CD14-positive monocyte (primary cell): ENCODE measurements around the gene TLK2. TPM values are rescaled to one million over a fixed set of nuclear protein-coding genes. Genes with fewer than 3 reads are reported as not detected.
A peak's percentile ranks its signal among the peaks of the same experiment; 100 is the strongest.
"Not testable (repeated sequence)": the region's sequence is repeated elsewhere in the genome, so short reads cannot be mapped to it uniquely, and the experiment has no call there.

Experiments
- DNase-seq, 3 donors: peaks; one replicate each; pipeline ENCODE4 v3.0.0-alpha.2; 2011 to 2022
- H2AFZ ChIP-seq: 2 replicates; pipeline ENCODE4 v1.6.0; 2012; ENCODE audit warnings: mild to moderate bottlenecking, low read depth, low read length, inconsistent platforms; ENCODE audit not compliant: insufficient read depth, poor library complexity, severe bottlenecking
- H3K27ac ChIP-seq, 2 donors: 1 replicate in 1 of 2; 2 replicates in 1 of 2; pipeline ENCODE4 v1.5.1; 2012 to 2013; ENCODE audit warnings: low read length in 2 of 2, control low read depth in 1 of 2, inconsistent platforms in 1 of 2, low read depth in 1 of 2, mild to moderate bottlenecking in 1 of 2
- H3K27me3 ChIP-seq, 2 donors: one replicate each; pipeline versions ENCODE4 v1.6.0 to v1.6.1; 2011 to 2013; ENCODE audit warnings: low read length in 2 of 2; ENCODE audit not compliant: control insufficient read depth in 2 of 2, insufficient read depth in 2 of 2
- H3K36me3 ChIP-seq, 2 donors: replicated peaks in 1 of 2; 1 replicate in 1 of 2; 2 replicates in 1 of 2; pipeline versions ENCODE4 v1.5.1 to v1.6.1; 2012 to 2013; ENCODE audit warnings: low read length in 2 of 2, control low read depth in 1 of 2, inconsistent platforms in 1 of 2, mild to moderate bottlenecking in 1 of 2; ENCODE audit not compliant: insufficient read depth in 2 of 2, control insufficient read depth in 1 of 2
- H3K4me1 ChIP-seq, 2 donors: 1 replicate in 1 of 2; 2 replicates in 1 of 2; pipeline versions ENCODE4 v1.5.1 to v1.6.1; 2012 to 2013; ENCODE audit warnings: low read length in 2 of 2, control low read depth in 1 of 2, inconsistent platforms in 1 of 2, mild to moderate bottlenecking in 1 of 2, moderate library complexity in 1 of 2; ENCODE audit not compliant: insufficient read depth in 2 of 2, control insufficient read depth in 1 of 2
- H3K4me2 ChIP-seq: replicated peaks from 2 replicates; pipeline ENCODE3; 2012; ENCODE audit warnings: low read length, moderate library complexity, mild to moderate bottlenecking; ENCODE audit not compliant: poor library complexity, severe bottlenecking; ENCODE audit errors: extremely low read depth
- H3K4me3 ChIP-seq, 3 experiments: fragments of 200-600 bp in 1 of 3; sonication (generic) in 1 of 3; replicated peaks in 1 of 3; 1 replicate in 2 of 3; 2 replicates in 1 of 3; pipeline ENCODE4 v1.5.1; 2011 to 2013; ENCODE audit warnings: low read length in 3 of 3, mild to moderate bottlenecking in 3 of 3, control low read depth in 2 of 3, low read depth in 2 of 3, inconsistent platforms in 1 of 3, moderate library complexity in 1 of 3
- H3K79me2 ChIP-seq: 2 replicates; pipeline ENCODE4 v1.6.0; 2012; ENCODE audit warnings: mild to moderate bottlenecking, control low read depth, inconsistent platforms, low read length, moderate library complexity; ENCODE audit not compliant: insufficient read depth
- H3K9ac ChIP-seq: 2 replicates; pipeline ENCODE4 v1.6.0; 2017; ENCODE audit warnings: low read length, mild to moderate bottlenecking; ENCODE audit not compliant: insufficient read depth, poor library complexity, severe bottlenecking
- H3K9me3 ChIP-seq, 2 donors: replicated peaks in 1 of 2; 1 replicate in 1 of 2; 2 replicates in 1 of 2; pipeline versions ENCODE4 v1.5.1 to v1.6.1; 2012 to 2013; ENCODE audit warnings: low read length in 2 of 2, control low read depth in 1 of 2; ENCODE audit not compliant: control insufficient read depth in 1 of 2, insufficient read depth in 1 of 2
- H4K20me1 ChIP-seq: 2 replicates; pipeline ENCODE4 v1.6.0; 2012; ENCODE audit warnings: mild to moderate bottlenecking, low read length, control low read depth, moderate library complexity; ENCODE audit not compliant: insufficient read depth
- H3K27ac Mint-ChIP-seq, 7 donors: one replicate each; pipeline ENCODE4 v1.8.0; 2020; ENCODE audit warnings: mild to moderate bottlenecking in 7 of 7, mixed read lengths in 7 of 7, moderate library complexity in 6 of 7, inconsistent platforms in 2 of 7
- H3K27me3 Mint-ChIP-seq, 3 donors: one replicate each; pipeline ENCODE4 v1.8.0; 2021 to 2022; ENCODE audit warnings: low read depth in 3 of 3, mild to moderate bottlenecking in 3 of 3, mixed read lengths in 3 of 3, moderate library complexity in 3 of 3, inconsistent platforms in 1 of 3
- H3K36me3 Mint-ChIP-seq, 2 donors: one replicate each; pipeline ENCODE4 v1.8.0; 2020; ENCODE audit warnings: mixed read lengths in 2 of 2, inconsistent platforms in 1 of 2, mild to moderate bottlenecking in 1 of 2
- H3K4me1 Mint-ChIP-seq: one replicate; pipeline ENCODE4 v1.8.0; 2020; ENCODE audit warnings: mild to moderate bottlenecking, mixed read lengths
- H3K4me3 Mint-ChIP-seq, 2 donors: one replicate each; pipeline ENCODE4 v1.8.0; 2020; ENCODE audit warnings: mild to moderate bottlenecking in 2 of 2, mixed read lengths in 2 of 2, moderate library complexity in 1 of 2
- H3K9me3 Mint-ChIP-seq, 7 donors: one replicate each; pipeline ENCODE4 v1.8.0; 2020 to 2022; ENCODE audit warnings: mixed read lengths in 7 of 7, mild to moderate bottlenecking in 6 of 7, moderate library complexity in 6 of 7, inconsistent platforms in 2 of 7
- WGBS: methylation state at CpG from one replicate; pipeline ENCODE4 v1.1.5; 2013; ENCODE audit warnings: missing lambda C conversion rate; ENCODE audit not compliant: insufficient coverage; 5-methylcytosine and 5-hydroxymethylcytosine counted together
- intact Hi-C, 2 donors: fragments of 100-400 bp; cut with micrococcal nuclease; formaldehyde crosslinking; loops; one replicate each; pipeline versions ENCODE4 v1.15.0 to v1.15.1; 2023
- polyA plus RNA-seq, 3 donors: library from polyadenylated mRNA; depleted of rRNA in 1 of 3; unstranded in 2 of 3; stranded (reverse) in 1 of 3; fragments of 300-500 nt in 2 of 3; fragments of >200 nt in 1 of 3; fragmentation: Illumina TruSeq in 2 of 3; gene quantifications; 1 replicate in 2 of 3; 2 replicates in 1 of 3; pipeline ENCODE4 v1.2.3, GENCODE V29; 2012 to 2021
- TF ChIP-seq, protein P1 (sequence below): fragments of 200-600 bp; IDR thresholded peaks from one replicate; pipeline ENCODE4 v1.8.0; 2022; ENCODE audit warnings: antibody characterized with exemption, mild to moderate bottlenecking

TLK2 gene
- polyA plus RNA-seq, 3 donors, result 4.0 to 28.2 (median 4.3) TPM

DNA sequence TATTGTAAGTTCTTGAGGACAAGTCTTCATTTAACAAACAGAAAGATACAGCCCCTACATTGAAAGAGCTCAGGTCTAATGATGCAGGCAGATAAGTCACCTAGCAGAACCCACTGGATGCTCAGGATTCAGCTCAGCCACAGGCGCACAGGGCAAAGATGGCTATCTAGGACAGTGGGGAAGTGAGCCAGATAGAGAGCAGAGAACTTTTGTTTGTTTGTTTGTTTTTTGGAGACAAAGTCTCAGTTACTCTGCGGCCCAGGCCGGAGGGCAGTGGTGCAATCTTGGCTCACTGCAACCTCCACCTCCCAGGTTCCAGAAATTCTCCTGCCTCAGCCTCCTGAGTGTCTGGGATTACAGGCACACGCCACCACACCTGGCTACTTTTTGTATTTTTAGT lies 34.6 kb upstream of the TLK2 start:
- intact Hi-C loops, result no loop called here
- no peak overlapping the region for H3K4me3 Mint-ChIP-seq
- Histone ChIP-seq H3K4me3 (no peak overlapping the region), H3K9ac (no peak overlapping the region), H4K20me1 (no peaks in the 10 kb centered on the region), H3K79me2 (no peaks in the 10 kb centered on the region), H3K27ac (no peak overlapping the region), H3K4me1 (no peaks in the 10 kb centered on the region), H3K36me3 (peaks cover 26 to 73% of the 10 kb centered on the region in 2 donors), H3K9me3 (no peaks in the 10 kb centered on the region), H3K27me3 (no peaks in the 10 kb centered on the region), H2AFZ (no peak overlapping the region), H3K4me2 (no peak overlapping the region)
- no peaks in the 10 kb centered on the region for H3K27me3 Mint-ChIP-seq
- no peak for DNase-seq
- no peaks in the 10 kb centered on the region for H3K9me3 Mint-ChIP-seq
- peak overlapping the region in 1 of 7 donors; percentile 43 for H3K27ac Mint-ChIP-seq
- H3K4me1 Mint-ChIP-seq, result no peaks in the 10 kb centered on the region
- peaks cover 51 to 80% of the 10 kb centered on the region in 2 donors for H3K36me3 Mint-ChIP-seq
- TF ChIP-seq, protein P1, sequence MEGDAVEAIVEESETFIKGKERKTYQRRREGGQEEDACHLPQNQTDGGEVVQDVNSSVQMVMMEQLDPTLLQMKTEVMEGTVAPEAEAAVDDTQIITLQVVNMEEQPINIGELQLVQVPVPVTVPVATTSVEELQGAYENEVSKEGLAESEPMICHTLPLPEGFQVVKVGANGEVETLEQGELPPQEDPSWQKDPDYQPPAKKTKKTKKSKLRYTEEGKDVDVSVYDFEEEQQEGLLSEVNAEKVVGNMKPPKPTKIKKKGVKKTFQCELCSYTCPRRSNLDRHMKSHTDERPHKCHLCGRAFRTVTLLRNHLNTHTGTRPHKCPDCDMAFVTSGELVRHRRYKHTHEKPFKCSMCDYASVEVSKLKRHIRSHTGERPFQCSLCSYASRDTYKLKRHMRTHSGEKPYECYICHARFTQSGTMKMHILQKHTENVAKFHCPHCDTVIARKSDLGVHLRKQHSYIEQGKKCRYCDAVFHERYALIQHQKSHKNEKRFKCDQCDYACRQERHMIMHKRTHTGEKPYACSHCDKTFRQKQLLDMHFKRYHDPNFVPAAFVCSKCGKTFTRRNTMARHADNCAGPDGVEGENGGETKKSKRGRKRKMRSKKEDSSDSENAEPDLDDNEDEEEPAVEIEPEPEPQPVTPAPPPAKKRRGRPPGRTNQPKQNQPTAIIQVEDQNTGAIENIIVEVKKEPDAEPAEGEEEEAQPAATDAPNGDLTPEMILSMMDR, result no peak
- WGBS, result 94% methylated on average over 3 of the region's 4 CpGs

DNA sequence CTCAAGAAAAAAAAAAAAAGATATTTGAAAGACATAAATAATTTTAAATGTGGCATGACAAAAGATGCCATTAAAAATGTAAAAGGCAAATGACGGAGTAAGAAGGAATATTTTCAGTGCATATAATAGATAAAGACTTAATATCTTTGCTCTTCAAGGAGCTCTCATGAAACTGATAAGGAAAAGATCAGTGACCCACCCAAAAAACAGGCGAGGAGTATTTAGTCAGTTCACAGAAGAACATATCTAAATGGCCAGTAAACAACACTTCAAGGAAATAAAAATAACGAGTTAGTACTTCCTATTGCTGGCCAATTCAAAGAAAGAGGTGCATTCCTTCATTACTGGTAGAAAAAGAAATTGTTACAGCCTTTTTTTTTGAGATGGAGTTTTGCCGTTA lies 32.8 kb upstream of the TLK2 start:
- DNase-seq, H3K27me3 Mint-ChIP-seq, intact Hi-C loops, H3K27ac Mint-ChIP-seq, H3K4me1 Mint-ChIP-seq, H3K9ac ChIP-seq, H3K27ac ChIP-seq, H3K9me3 Mint-ChIP-seq, H3K4me2 ChIP-seq, H3K4me3 ChIP-seq, H2AFZ ChIP-seq, H3K9me3 ChIP-seq, H3K27me3 ChIP-seq, H3K79me2 ChIP-seq, H3K4me3 Mint-ChIP-seq, H3K4me1 ChIP-seq, H4K20me1 ChIP-seq: not testable (repeated sequence)
- peaks cover 46 to 75% of the 10 kb centered on the region in 2 donors for H3K36me3 Mint-ChIP-seq
- H3K36me3 ChIP-seq, result peaks cover 26 to 71% of the 10 kb centered on the region in 2 donors
- 100% methylated on average over 1 of the region's 4 CpGs for WGBS

DNA sequence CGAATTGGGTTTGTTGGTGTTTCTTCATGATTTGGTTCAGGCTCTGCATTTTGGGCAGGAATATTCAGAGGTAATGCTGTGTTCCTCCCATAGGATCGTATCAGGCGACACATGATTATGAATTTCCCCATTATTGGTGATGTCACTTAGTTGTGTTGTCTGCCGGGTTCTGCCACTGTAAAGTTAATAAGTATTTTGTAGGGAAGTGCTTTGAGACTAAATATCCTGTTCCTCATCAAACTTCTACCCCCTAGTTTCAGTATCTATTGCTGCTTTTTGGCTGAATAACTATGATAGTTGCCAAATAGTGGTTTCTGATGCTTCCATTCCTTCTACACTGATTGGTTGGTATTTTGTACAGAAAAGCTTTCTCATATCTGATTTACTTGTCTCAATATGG lies 26.4 kb upstream of the TLK2 start:
- H3K27ac ChIP-seq, H3K9ac ChIP-seq, H3K4me2 ChIP-seq, H3K4me1 ChIP-seq, H3K79me2 ChIP-seq, H3K27me3 ChIP-seq, H2AFZ ChIP-seq, H3K9me3 ChIP-seq, H3K4me3 ChIP-seq, H3K9me3 Mint-ChIP-seq, intact Hi-C loops, H3K27me3 Mint-ChIP-seq, H3K4me3 Mint-ChIP-seq, H4K20me1 ChIP-seq: not testable (repeated sequence)
- Mint-ChIP-seq H3K27ac (peak overlapping the region; percentile 50 to 87 (median 76)), H3K4me1 (peaks cover 11% of the 10 kb centered on the region), H3K36me3 (peaks cover 15 to 29% of the 10 kb centered on the region in 2 donors)
- peak; percentile 6 to 47 (median 32) for DNase-seq
- no CpG with 5 or more reads among the region's 4 CpGs for WGBS
- H3K36me3 ChIP-seq, result peaks cover 8 to 21% of the 10 kb centered on the region in 2 donors

DNA sequence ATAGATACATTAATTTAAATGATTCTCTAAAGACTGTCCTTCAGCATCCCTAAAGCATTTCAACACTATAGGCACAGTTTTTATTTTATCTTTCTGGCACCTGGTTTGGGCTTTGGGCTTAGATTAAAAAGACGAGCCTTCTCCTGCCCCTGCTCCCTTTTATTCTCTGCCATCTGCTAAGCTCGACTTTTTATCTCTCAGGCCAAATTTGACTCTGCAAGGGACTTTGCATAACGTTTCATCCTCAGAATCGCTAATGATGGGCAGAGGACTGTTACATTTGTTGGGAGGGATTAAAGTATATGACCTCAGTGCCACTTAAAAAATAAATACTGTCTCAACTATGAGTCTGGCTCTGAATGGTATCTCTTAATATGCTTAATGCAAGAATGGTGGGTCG lies 25.6 kb upstream of the TLK2 start:
- Mint-ChIP-seq H3K4me1 (peaks cover 11% of the 10 kb centered on the region), H3K36me3 (peaks cover 8 to 21% of the 10 kb centered on the region in 2 donors), H3K27ac (peak overlapping the region in 3 of 7 donors; percentile 55 to 70 (median 57))
- H3K4me3 ChIP-seq, H3K4me2 ChIP-seq, H3K9me3 ChIP-seq, H3K79me2 ChIP-seq, DNase-seq, H3K9me3 Mint-ChIP-seq, H3K27me3 Mint-ChIP-seq, H3K4me3 Mint-ChIP-seq, H4K20me1 ChIP-seq, H2AFZ ChIP-seq, H3K27me3 ChIP-seq, H3K4me1 ChIP-seq, intact Hi-C loops, H3K9ac ChIP-seq, H3K27ac ChIP-seq: not testable (repeated sequence)
- no CpG with 5 or more reads among the region's 5 CpGs for WGBS
- peaks cover 3 to 13% of the 10 kb centered on the region in 2 donors for H3K36me3 ChIP-seq
